ENCODE results near the gene SLC29A4. TPM values are rescaled to one million over a fixed set of nuclear protein-coding genes. Genes with fewer than 3 reads are reported as not detected.
"Not testable (repeated sequence)": the region's sequence is repeated elsewhere in the genome, so short reads cannot be mapped to it uniquely, and the experiment has no call there.

SLC29A4 gene
- total and polyA plus RNA-seq, 12 donors: 0.69 to 22.0 (median 3.5) TPM

GRCh38 chr7:5313076-5313885, 30.5 kb downstream of the SLC29A4 start:
- intact Hi-C loops (cut with DNase I): not testable (repeated sequence)

GRCh38 chr7:5314864-5315263, 32.1 kb downstream of the SLC29A4 start:
- 88 to 94% (median 93%) methylated on average over 13 to 19 of the region's 19 CpGs for WGBS, 4 donors
- Histone ChIP-seq H3K9me3 (replicated peaks in 1 of 3) (peaks cover 0 to 9% (median 0%) of the 10 kb centered on the region in 3 donors), H3K27me3 (no peaks in the 10 kb centered on the region), H3K27ac (no peak overlapping the region), H3K4me3 (no peak overlapping the region), H3K4me1 (replicated peaks in 1 of 2) (no peaks in the 10 kb centered on the region), H3K36me3 (replicated peaks in 1 of 2) (peaks cover 0 to 66% of the 10 kb centered on the region in 2 donors)
- DNase-seq: no peak
- TF ChIP-seq POLR2A (IDR thresholded peaks at IDR 0.05): no peak
- TF ChIP-seq CTCF (IDR thresholded peaks at IDR 0.05): no peak
- intact Hi-C loops (cut with DNase I): no loop called here

More at GRCh38 chr7:5313076-5313885, 30.5 kb downstream of the SLC29A4 start:
- H3K27ac ChIP-seq; H3K4me1 ChIP-seq (replicated peaks in 1 of 2); DNase-seq; H3K9me3 ChIP-seq (replicated peaks in 1 of 3); H3K4me3 ChIP-seq; H3K27me3 ChIP-seq: not testable (repeated sequence)
- WGBS, 4 donors: 69 to 93% (median 84%) methylated on average over 6 to 48 of the region's 48 CpGs
- peaks cover 0 to 65% of the 10 kb centered on the region in 2 donors for H3K36me3 ChIP-seq (replicated peaks in 1 of 2)

- intact Hi-C loops (cut with DNase I): no loop called here
- Histone ChIP-seq H3K4me3 (no peak overlapping the region), H3K27ac (no peak overlapping the region), H3K36me3 (replicated peaks in 1 of 2) (peaks cover 0 to 66% of the 10 kb centered on the region in 2 donors), H3K4me1 (replicated peaks in 1 of 2) (no peaks in the 10 kb centered on the region), H3K9me3 (replicated peaks in 1 of 3) (peaks cover 0 to 9% (median 0%) of the 10 kb centered on the region in 3 donors), H3K27me3 (no peaks in the 10 kb centered on the region)
- DNase-seq: no peak
- 95 to 96% (median 96%) methylated on average over 8 to 14 of the region's 14 CpGs for WGBS, 4 donors
- TF ChIP-seq POLR2A (IDR thresholded peaks at IDR 0.05) (no peak), CTCF (IDR thresholded peaks at IDR 0.05) (no peak)
These were observed 33.0 kb downstream of the SLC29A4 start for GRCh38 chr7:5315761-5316160.

GRCh38 chr7:5318613-5319012, 35.9 kb downstream of the SLC29A4 start:
- H3K27ac ChIP-seq; intact Hi-C loops (cut with DNase I); H3K4me1 ChIP-seq (replicated peaks in 1 of 2); DNase-seq; H3K9me3 ChIP-seq (replicated peaks in 1 of 3); H3K4me3 ChIP-seq; H3K27me3 ChIP-seq: not testable (repeated sequence)
- WGBS, 4 donors: 93 to 99% (median 95%) methylated on average over 5 of the region's 5 CpGs
- peaks cover 0 to 63% of the 10 kb centered on the region in 2 donors for H3K36me3 ChIP-seq (replicated peaks in 1 of 2)

GRCh38 chr7:5320391-5320790, 37.6 kb downstream of the SLC29A4 start:
- Histone ChIP-seq H3K4me3 (no peak overlapping the region), H3K27ac (no peak overlapping the region), H3K4me1 (replicated peaks in 1 of 2) (no peaks in the 10 kb centered on the region), H3K36me3 (replicated peaks in 1 of 2) (peaks cover 0 to 65% of the 10 kb centered on the region in 2 donors), H3K9me3 (replicated peaks in 1 of 3) (peaks cover 0 to 9% (median 0%) of the 10 kb centered on the region in 3 donors), H3K27me3 (no peaks in the 10 kb centered on the region)
- TF ChIP-seq POLR2A (IDR thresholded peaks at IDR 0.05): no peak
- TF ChIP-seq CTCF (IDR thresholded peaks at IDR 0.05): no peak
- intact Hi-C loops (cut with DNase I): no loop called here
- 81 to 95% (median 94%) methylated on average over 4 to 13 of the region's 13 CpGs; no CpG with 5 or more reads in 1 of the 4 donors for WGBS, 4 donors
- DNase-seq: no peak

Data from adrenal gland (tissue), 12 donors.